ENCODE data around the gene LYRM9. TPM values are rescaled to one million over a fixed set of nuclear protein-coding genes. Genes with fewer than 3 reads are reported as not detected.
A peak's percentile ranks its signal among the peaks of the same experiment; 100 is the strongest.
"Not testable (repeated sequence)": the region's sequence is repeated elsewhere in the genome, so short reads cannot be mapped to it uniquely, and the experiment has no call there.

The LYRM9 gene
- total RNA-seq, 2 donors from 2014 or later, result 5.8 to 8.3 TPM

DNA sequence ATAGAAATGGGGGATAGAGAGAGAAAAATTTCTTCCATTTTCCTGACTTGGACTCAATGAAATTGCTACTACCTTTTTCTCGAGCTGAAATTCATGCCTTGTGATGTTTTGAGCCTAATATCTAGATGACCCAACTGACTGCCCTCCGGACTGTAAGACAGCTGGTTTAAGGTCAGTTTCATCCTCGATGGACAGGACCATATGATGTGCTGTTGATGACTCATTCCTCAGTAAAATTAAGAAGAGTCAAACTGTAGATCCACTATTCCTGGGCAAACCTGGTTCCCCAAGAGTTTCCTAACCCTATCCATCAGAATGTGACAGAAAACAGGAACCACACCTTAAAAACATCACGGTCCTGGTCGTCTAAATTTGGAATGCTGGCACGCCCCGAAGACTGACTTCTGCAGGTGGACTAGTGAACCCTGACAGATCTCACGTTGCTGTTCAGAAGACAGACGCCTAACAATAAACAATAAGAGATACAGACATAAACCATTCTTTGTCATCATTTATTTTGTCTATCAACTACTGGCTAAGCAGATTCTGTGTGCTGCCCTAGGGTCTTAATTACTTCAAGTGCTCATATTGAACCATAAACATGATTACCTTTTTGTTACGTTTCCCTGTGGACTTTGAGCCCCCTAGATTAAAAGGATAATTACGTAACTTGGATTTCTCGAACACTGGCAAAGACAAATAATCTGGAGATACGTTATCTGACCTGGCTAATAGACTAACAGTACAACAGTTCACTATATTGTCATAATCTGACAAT is 47.7 kb downstream of the LYRM9 start:
- Mint-ChIP-seq H3K27me3 (ENCODE audit: insufficient read depth) (peaks cover 4% of the 10 kb centered on the region), H3K4me1 (no peaks in the 10 kb centered on the region), H3K4me3 (no peak overlapping the region), H3K9me3 (peaks cover 11% of the 10 kb centered on the region), H3K27ac (no peak overlapping the region), H3K36me3 (ENCODE audit: low read depth) (no peaks in the 10 kb centered on the region)
- Histone ChIP-seq H3K27ac (ENCODE audit: low read depth, low read length) (no peak overlapping the region), H3K4me1 (ENCODE audit: control insufficient read depth, insufficient read depth, low read length) (no peaks in the 10 kb centered on the region), H3K36me3 (ENCODE audit: control insufficient read depth, insufficient read depth, low read length) (no peaks in the 10 kb centered on the region), H3K4me3 (ENCODE audit: low read length) (no peak overlapping the region), H3K9ac (ENCODE audit: extremely low read depth, low read length, poor library complexity, severe bottlenecking) (no peak overlapping the region), H3K9me3 (ENCODE audit: control insufficient read depth, low read length) (no peaks in the 10 kb centered on the region), H3K27me3 (ENCODE audit: control insufficient read depth, insufficient read depth, low read length, poor library complexity, severe bottlenecking) (no peaks in the 10 kb centered on the region)
- TF ChIP-seq, protein P1, sequence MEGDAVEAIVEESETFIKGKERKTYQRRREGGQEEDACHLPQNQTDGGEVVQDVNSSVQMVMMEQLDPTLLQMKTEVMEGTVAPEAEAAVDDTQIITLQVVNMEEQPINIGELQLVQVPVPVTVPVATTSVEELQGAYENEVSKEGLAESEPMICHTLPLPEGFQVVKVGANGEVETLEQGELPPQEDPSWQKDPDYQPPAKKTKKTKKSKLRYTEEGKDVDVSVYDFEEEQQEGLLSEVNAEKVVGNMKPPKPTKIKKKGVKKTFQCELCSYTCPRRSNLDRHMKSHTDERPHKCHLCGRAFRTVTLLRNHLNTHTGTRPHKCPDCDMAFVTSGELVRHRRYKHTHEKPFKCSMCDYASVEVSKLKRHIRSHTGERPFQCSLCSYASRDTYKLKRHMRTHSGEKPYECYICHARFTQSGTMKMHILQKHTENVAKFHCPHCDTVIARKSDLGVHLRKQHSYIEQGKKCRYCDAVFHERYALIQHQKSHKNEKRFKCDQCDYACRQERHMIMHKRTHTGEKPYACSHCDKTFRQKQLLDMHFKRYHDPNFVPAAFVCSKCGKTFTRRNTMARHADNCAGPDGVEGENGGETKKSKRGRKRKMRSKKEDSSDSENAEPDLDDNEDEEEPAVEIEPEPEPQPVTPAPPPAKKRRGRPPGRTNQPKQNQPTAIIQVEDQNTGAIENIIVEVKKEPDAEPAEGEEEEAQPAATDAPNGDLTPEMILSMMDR (conservative IDR thresholded peaks at IDR 0.05), result no peak
- peak; percentile 16 for DNase-seq
- 85 to 86% methylated on average over 12 to 13 of the region's 13 CpGs for WGBS, 2 experiments (ENCODE audit: insufficient coverage in 1 of 2, insufficient read length in 1 of 2)

DNA sequence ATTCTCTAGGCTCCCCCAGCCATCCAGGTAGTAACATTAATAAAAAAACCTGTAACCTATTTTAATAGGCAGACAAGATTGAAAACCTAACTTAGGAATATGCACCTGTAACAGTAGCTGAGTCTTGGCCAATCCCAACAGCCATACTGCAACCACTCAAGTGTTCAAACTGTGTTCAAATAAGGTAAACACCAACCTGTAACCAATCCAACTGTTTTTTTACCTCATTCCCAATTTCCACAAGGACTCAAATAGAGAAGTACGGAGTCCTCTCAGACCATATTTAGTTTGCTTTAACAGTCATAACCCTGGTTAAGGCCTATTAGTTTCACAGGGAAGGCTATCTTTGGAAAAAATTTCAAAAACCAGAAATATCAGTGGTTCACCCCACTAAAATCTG is 52.5 kb downstream of the LYRM9 start:
- Mint-ChIP-seq H3K4me1 (no peaks in the 10 kb centered on the region), H3K9me3 (no peaks in the 10 kb centered on the region), H3K27ac (no peak overlapping the region), H3K27me3 (ENCODE audit: insufficient read depth) (no peaks in the 10 kb centered on the region), H3K4me3 (no peak overlapping the region), H3K36me3 (ENCODE audit: low read depth) (no peaks in the 10 kb centered on the region)
- H3K27me3 ChIP-seq (ENCODE audit: control insufficient read depth, insufficient read depth, low read length, poor library complexity, severe bottlenecking), result no peaks in the 10 kb centered on the region
- no peak overlapping the region for H3K4me3 ChIP-seq (ENCODE audit: low read length)
- H3K9me3 ChIP-seq (ENCODE audit: control insufficient read depth, low read length), result no peaks in the 10 kb centered on the region
- H3K4me1 ChIP-seq (ENCODE audit: control insufficient read depth, insufficient read depth, low read length), result no peaks in the 10 kb centered on the region
- no peak overlapping the region for H3K9ac ChIP-seq (ENCODE audit: extremely low read depth, low read length, poor library complexity, severe bottlenecking)
- TF ChIP-seq, protein P1 (conservative IDR thresholded peaks at IDR 0.05), result no peak
- 93 to 100% methylated on average over 1 of the region's 1 CpG for WGBS, 2 experiments (ENCODE audit: insufficient coverage in 1 of 2, insufficient read length in 1 of 2)
- DNase-seq, result no peak
- no peak overlapping the region for H3K27ac ChIP-seq (ENCODE audit: low read depth, low read length)
- H3K36me3 ChIP-seq (ENCODE audit: control insufficient read depth, insufficient read depth, low read length), result no peaks in the 10 kb centered on the region

- WGBS, 2 experiments (ENCODE audit: insufficient coverage in 1 of 2, insufficient read length in 1 of 2), result no CpG with 5 or more reads among the region's 1 CpG
Measured at GRCh38 chr17:27840406-27840678, 52.8 kb downstream of the LYRM9 start.

DNA sequence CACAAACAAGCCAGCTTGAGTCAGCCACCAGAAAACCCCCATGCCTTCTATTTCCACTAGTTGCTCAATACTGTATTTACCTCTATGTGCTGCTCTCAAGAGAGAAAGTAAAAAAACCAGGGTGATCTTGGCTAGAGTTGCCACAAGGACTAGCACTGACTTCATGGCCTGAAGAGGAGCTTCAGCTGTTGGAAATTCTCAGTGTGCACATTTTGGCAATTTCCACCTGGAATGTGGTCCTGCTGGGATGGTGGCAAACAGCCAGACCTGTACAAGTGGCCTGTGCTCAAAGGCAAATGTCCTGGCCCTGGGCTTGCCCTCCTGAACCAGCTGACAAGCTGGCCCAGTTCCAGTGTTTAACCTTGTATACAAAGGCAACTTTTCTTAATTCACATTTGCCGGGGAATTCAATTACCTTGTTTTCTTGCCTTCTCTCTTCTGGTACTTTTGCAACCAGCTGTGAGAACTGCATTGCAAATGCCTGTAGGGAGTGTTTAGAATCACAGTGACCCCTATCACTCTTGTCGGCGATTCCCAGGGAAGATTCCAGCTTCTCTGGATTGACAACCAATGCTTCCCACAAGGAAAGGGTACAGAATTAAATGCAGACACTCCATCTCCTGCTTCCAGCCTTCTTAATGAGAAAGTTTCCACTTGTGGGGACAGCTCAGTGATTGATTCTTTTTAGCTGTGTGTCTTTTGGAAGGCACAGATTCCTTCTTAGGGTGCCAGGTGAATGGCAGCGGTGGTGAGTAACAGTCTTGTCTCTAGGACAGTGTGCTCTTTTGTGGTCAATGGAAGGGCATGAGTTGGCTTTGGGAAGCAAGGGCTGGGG is 53.4 kb downstream of the LYRM9 start:
- not testable (repeated sequence) for DNase-seq; H3K27me3 Mint-ChIP-seq (ENCODE audit: insufficient read depth); H3K9me3 Mint-ChIP-seq; H3K36me3 Mint-ChIP-seq (ENCODE audit: low read depth); H3K4me1 ChIP-seq (ENCODE audit: control insufficient read depth, insufficient read depth, low read length); H3K4me1 Mint-ChIP-seq; H3K27ac ChIP-seq (ENCODE audit: low read depth, low read length); H3K9me3 ChIP-seq (ENCODE audit: control insufficient read depth, low read length); H3K4me3 ChIP-seq (ENCODE audit: low read length); H3K27ac Mint-ChIP-seq; H3K27me3 ChIP-seq (ENCODE audit: control insufficient read depth, insufficient read depth, low read length, poor library complexity, severe bottlenecking); H3K4me3 Mint-ChIP-seq; H3K36me3 ChIP-seq (ENCODE audit: control insufficient read depth, insufficient read depth, low read length); H3K9ac ChIP-seq (ENCODE audit: extremely low read depth, low read length, poor library complexity, severe bottlenecking)
- WGBS, 2 experiments (ENCODE audit: insufficient coverage in 1 of 2, insufficient read length in 1 of 2), result 86% methylated on average over 1 of the region's 4 CpGs; no CpG with 5 or more reads in 1 of the 2 experiments

More at GRCh38 chr17:27840406-27840678, 52.8 kb downstream of the LYRM9 start:
- not testable (repeated sequence) for H3K27ac Mint-ChIP-seq; H3K4me3 ChIP-seq (ENCODE audit: low read length); H3K9ac ChIP-seq (ENCODE audit: extremely low read depth, low read length, poor library complexity, severe bottlenecking); H3K36me3 ChIP-seq (ENCODE audit: control insufficient read depth, insufficient read depth, low read length); H3K27me3 Mint-ChIP-seq (ENCODE audit: insufficient read depth); H3K27ac ChIP-seq (ENCODE audit: low read depth, low read length); DNase-seq; H3K9me3 Mint-ChIP-seq; H3K27me3 ChIP-seq (ENCODE audit: control insufficient read depth, insufficient read depth, low read length, poor library complexity, severe bottlenecking); H3K4me3 Mint-ChIP-seq; H3K36me3 Mint-ChIP-seq (ENCODE audit: low read depth); H3K9me3 ChIP-seq (ENCODE audit: control insufficient read depth, low read length); H3K4me1 Mint-ChIP-seq; H3K4me1 ChIP-seq (ENCODE audit: control insufficient read depth, insufficient read depth, low read length)

- not testable (repeated sequence) for H3K9me3 Mint-ChIP-seq; H3K27me3 ChIP-seq (ENCODE audit: control insufficient read depth, insufficient read depth, low read length, poor library complexity, severe bottlenecking); H3K9ac ChIP-seq (ENCODE audit: extremely low read depth, low read length, poor library complexity, severe bottlenecking); H3K4me3 Mint-ChIP-seq; H3K9me3 ChIP-seq (ENCODE audit: control insufficient read depth, low read length); H3K4me1 ChIP-seq (ENCODE audit: control insufficient read depth, insufficient read depth, low read length); H3K27ac Mint-ChIP-seq; H3K27ac ChIP-seq (ENCODE audit: low read depth, low read length); H3K36me3 ChIP-seq (ENCODE audit: control insufficient read depth, insufficient read depth, low read length); DNase-seq; H3K4me1 Mint-ChIP-seq; H3K4me3 ChIP-seq (ENCODE audit: low read length); H3K27me3 Mint-ChIP-seq (ENCODE audit: insufficient read depth); H3K36me3 Mint-ChIP-seq (ENCODE audit: low read depth)
- 58 to 68% methylated on average over 1 to 2 of the region's 3 CpGs for WGBS, 2 experiments (ENCODE audit: insufficient coverage in 1 of 2, insufficient read length in 1 of 2)
Measured at GRCh38 chr17:27838607-27839006, 54.6 kb downstream of the LYRM9 start.

Data from endodermal cell (in vitro differentiated cells).